ENCODE measurements around the gene RASAL1. TPM values are rescaled to one million over a fixed set of nuclear protein-coding genes. Genes with fewer than 3 reads are reported as not detected.

Gene RASAL1
- total and polyA plus RNA-seq, 2 experiments from 2014 or later: 2.7 to 8.2 TPM

- TF ChIP-seq ZNF462 (CRISPR knock-in tag; IDR thresholded peaks at IDR 0.05) (no peak), ETS1 (IDR thresholded peaks at IDR 0.05) (no peak), ZNF331 (CRISPR knock-in tag; IDR thresholded peaks at IDR 0.05; ENCODE audit: low read depth) (no peak), CREB1 (CRISPR knock-in tag; IDR thresholded peaks at IDR 0.05; ENCODE audit: low read depth) (no peak), EZH2 (IDR thresholded peaks at IDR 0.05; ENCODE audit: low read depth, unreplicated experiment) (no peak), NANOG (IDR thresholded peaks at IDR 0.05; ENCODE audit: borderline replicate concordance) (no peak), POLR2AphosphoS5 (IDR thresholded peaks at IDR 0.05; ENCODE audit: low read depth) (no peak), JUNB (IDR thresholded peaks at IDR 0.05; ENCODE audit: unreplicated experiment) (no peak)
Measured at GRCh38 chr12:113171543-113171942, 36.0 kb upstream of the RASAL1 start (continued).

- peaks cover 18% of the 10 kb centered on the region for H3K27me3 Mint-ChIP-seq (ENCODE audit: insufficient read depth, low read depth, poor library complexity)
- H2AFZ ChIP-seq: no peak overlapping the region
- no peaks in the 10 kb centered on the region for H3K9me3 Mint-ChIP-seq
- TF ChIP-seq EZH2phosphoT487 (IDR thresholded peaks at IDR 0.05; ENCODE audit: unreplicated experiment): no peak
- no peak for TF ChIP-seq JUNB (IDR thresholded peaks at IDR 0.05; ENCODE audit: unreplicated experiment)
- TF ChIP-seq CTCF (conservative IDR thresholded peaks at IDR 0.05; ENCODE audit: low read depth in 2 of 2): no peak
- TF ChIP-seq POLR2AphosphoS5 (IDR thresholded peaks at IDR 0.05; ENCODE audit: low read depth): no peak
- TF ChIP-seq NANOG (IDR thresholded peaks at IDR 0.05; ENCODE audit: borderline replicate concordance): no peak
Measured at GRCh38 chr12:113170926-113171325, 35.4 kb upstream of the RASAL1 start.

More at GRCh38 chr12:113170926-113171325, 35.4 kb upstream of the RASAL1 start:
- no peaks in the 10 kb centered on the region for H3K4me1 Mint-ChIP-seq
- H3K4me3 Mint-ChIP-seq: no peak overlapping the region; the same call in 2 of the 3 replicates
- no peaks in the 10 kb centered on the region for H3K9me2 ChIP-seq (ENCODE audit: insufficient read depth)
- no peak overlapping the region for H3K4me2 ChIP-seq
- H3K79me2 ChIP-seq (replicated peaks; ENCODE audit: insufficient read depth): no peaks in the 10 kb centered on the region; the same call in 1 of the 2 replicates
- DNase-seq (ENCODE audit: low spot score) (no peak), ATAC-seq (no peak)
- H3K36me3 ChIP-seq (ENCODE audit: insufficient read depth): peaks cover 45% of the 10 kb centered on the region
- peaks cover 73% of the 10 kb centered on the region for H3K36me3 Mint-ChIP-seq (ENCODE audit: low read depth)
- H3K27ac Mint-ChIP-seq: no peak overlapping the region
- no peaks in the 10 kb centered on the region for H3K27me3 ChIP-seq (ENCODE audit: insufficient read depth)
- H3F3A ChIP-seq (replicated peaks; ENCODE audit: low read depth): peaks cover 3% of the 10 kb centered on the region; the same call in 1 of the 2 replicates
- H3K4me1 ChIP-seq (ENCODE audit: insufficient read depth): no peaks in the 10 kb centered on the region
- H3K4me3 ChIP-seq: no peak overlapping the region
- peaks cover 9% of the 10 kb centered on the region; the same call in 1 of the 2 replicates for H4K20me1 ChIP-seq (replicated peaks; ENCODE audit: insufficient read depth)
- no peak overlapping the region for H3K27ac ChIP-seq (ENCODE audit: low read depth)

Data from GM23338 (cell line).